Panc1 (cell line): ENCODE data around the gene SLC12A4. TPM values are rescaled to one million over a fixed set of nuclear protein-coding genes. Genes with fewer than 3 reads are reported as not detected.
"Not testable (repeated sequence)": the region's sequence is repeated elsewhere in the genome, so short reads cannot be mapped to it uniquely, and the experiment has no call there.

Source experiments
- ATAC-seq: fragments of 200-7000 bp; cut with Tn5 transposase; 2 replicates; pipeline ENCODE4 v1.9.1; 2020; ENCODE audit warnings: mild to moderate bottlenecking, moderate library complexity
- BruUV-seq: library from RNA; stranded (reverse); fragments of 400-500 nt; replicated peaks from 2 replicates; lab custom pipeline; 2021; lab: Mats Ljungman, UMichigan
- CTCF ChIA-PET: fragments of 300-600 bp; sonication (Branson Sonifier 250); formaldehyde crosslinking; loops from one replicate; lab custom pipeline; 2022; ENCODE audit warnings: antibody characterized with exemption; lab: Charles Lee
- POLR2A ChIA-PET: fragments of 300-600 bp; sonication (Branson Sonifier 250); formaldehyde crosslinking; loops from one replicate; lab custom pipeline; 2022; ENCODE audit warnings: antibody characterized with exemption; lab: Charles Lee
- DNase-seq: peaks from one replicate; pipeline ENCODE4 v3.0.0-alpha.2; 2010; ENCODE audit warnings: low read depth, low spot score
- H3K27ac ChIP-seq: 2 replicates; pipeline ENCODE4 v1.5.1; 2011; ENCODE audit warnings: mild to moderate bottlenecking, low read length, inconsistent platforms
- H3K27me3 ChIP-seq: fragments of 200-500 bp; sonication (Bioruptor generic); 2 replicates; pipeline ENCODE4 v1.6.0; 2014; ENCODE audit warnings: low read length, inconsistent platforms; ENCODE audit not compliant: control insufficient read depth, insufficient read depth
- H3K36me3 ChIP-seq: fragments of 200-500 bp; sonication (Bioruptor generic); 2 replicates; pipeline ENCODE4 v1.5.1; 2014; ENCODE audit warnings: inconsistent platforms, mild to moderate bottlenecking, low read length, moderate library complexity; ENCODE audit not compliant: control insufficient read depth, insufficient read depth
- H3K4me1 ChIP-seq: 2 replicates; pipeline ENCODE4 v1.5.1; 2011; ENCODE audit warnings: inconsistent platforms, mild to moderate bottlenecking, low read length, moderate library complexity; ENCODE audit not compliant: control insufficient read depth, insufficient read depth
- H3K4me3 ChIP-seq, 2 experiments: 2 replicates each; pipeline ENCODE4 v1.5.1; 2011 to 2012; ENCODE audit warnings: low read depth in 2 of 2, low read length in 2 of 2, mild to moderate bottlenecking in 2 of 2, inconsistent platforms in 1 of 2, moderate library complexity in 1 of 2
- H3K9me3 ChIP-seq: fragments of 200-500 bp; sonication (Bioruptor generic); 2 replicates; pipeline ENCODE4 v1.5.1; 2014; ENCODE audit warnings: low read depth, mild to moderate bottlenecking, inconsistent platforms, low read length, moderate library complexity; ENCODE audit not compliant: control insufficient read depth, insufficient read depth
- CTCF ChIP-seq: fragments of 450-650 bp; IDR thresholded peaks from 2 replicates; pipeline ENCODE4 v1.5.1; 2017; ENCODE audit warnings: mild to moderate bottlenecking
- POLR2AphosphoS5 ChIP-seq: IDR thresholded peaks from 2 replicates; pipeline ENCODE4 v1.6.1; 2012; ENCODE audit warnings: mild to moderate bottlenecking, low read depth, low read length, moderate library complexity
- REST ChIP-seq, 2 experiments: IDR thresholded peaks; 2 replicates each; pipeline ENCODE4 v1.6.1; 2011 to 2012; ENCODE audit warnings: low read depth in 2 of 2, control low read depth in 1 of 2, low read length in 1 of 2, mild to moderate bottlenecking in 1 of 2, moderate library complexity in 1 of 2; ENCODE audit not compliant: insufficient read depth in 1 of 2
- SIN3A ChIP-seq: IDR thresholded peaks from 2 replicates; pipeline ENCODE4 v1.6.1; 2012; ENCODE audit warnings: low read depth, mild to moderate bottlenecking, low read length, moderate library complexity, borderline replicate concordance; ENCODE audit not compliant: insufficient read depth
- TCF7L2 ChIP-seq: IDR thresholded peaks from 2 replicates; pipeline ENCODE4 v1.6.1; 2011; ENCODE audit warnings: mild to moderate bottlenecking, low read depth, low read length, inconsistent platforms
- in situ Hi-C: cut with HindIII; loops from 2 replicates; pipeline ENCODE4 v1.10.0; 2016; ENCODE audit warnings: low sequenced_read_pairs, low pct_unique_long_range_greater_than_20kb
- intact Hi-C: fragments of 100-400 bp; cut with micrococcal nuclease; formaldehyde crosslinking; loops from one replicate; pipeline ENCODE4 v1.10.0; 2022; ENCODE audit not compliant: unreplicated experiment
- total RNA-seq: library from RNA; stranded (reverse); gene quantifications from one replicate; pipeline ENCODE4 v1.2.1, GENCODE V29; 2021; ENCODE audit not compliant: unreplicated experiment

The SLC12A4 gene
- total RNA-seq, 1 experiment from 2014 or later: 31.8 TPM

DNA sequence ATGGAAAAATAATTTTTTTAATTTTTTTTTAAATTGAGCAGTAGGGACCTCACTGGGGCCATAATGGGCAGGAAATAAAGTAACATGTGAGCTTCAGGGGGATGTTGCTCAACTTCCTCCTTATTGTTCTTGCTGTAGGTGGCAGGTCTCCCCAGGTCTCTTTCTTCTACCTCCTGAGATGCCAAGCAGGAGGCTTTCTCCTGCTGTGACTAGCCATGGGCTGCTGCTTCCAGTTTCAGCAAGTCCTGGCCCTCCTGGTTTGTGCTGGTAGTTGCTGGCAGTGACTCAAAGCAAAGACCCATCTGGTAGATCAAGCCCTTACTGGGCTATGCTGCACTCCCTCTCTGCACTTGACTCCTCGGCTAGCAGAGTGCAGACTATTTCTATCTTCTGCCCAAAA, 45.0 kb upstream of the SLC12A4 start:
- Histone ChIP-seq H3K4me3 (no peak overlapping the region), H3K36me3 (no peaks in the 10 kb centered on the region), H3K9me3 (no peaks in the 10 kb centered on the region), H3K27me3 (no peaks in the 10 kb centered on the region), H3K4me1 (no peaks in the 10 kb centered on the region), H3K27ac (no peak overlapping the region)
- POLR2A ChIA-PET: no interaction called here
- TF ChIP-seq REST (IDR thresholded peaks at IDR 0.05; ENCODE audit: insufficient read depth in 1 of 2, low read depth in 2 of 2, low read length in 1 of 2): no peak
- TF ChIP-seq SIN3A: no peak
- TF ChIP-seq POLR2AphosphoS5: no peak
- TF ChIP-seq TCF7L2: no peak
- no peak for TF ChIP-seq CTCF
- no peak for ATAC-seq
- DNase-seq: no peak
- in situ Hi-C loops (no loop called here), intact Hi-C loops (no loop called here)
- CTCF ChIA-PET: no interaction called here
- no TSS peak for BruUV-seq

DNA sequence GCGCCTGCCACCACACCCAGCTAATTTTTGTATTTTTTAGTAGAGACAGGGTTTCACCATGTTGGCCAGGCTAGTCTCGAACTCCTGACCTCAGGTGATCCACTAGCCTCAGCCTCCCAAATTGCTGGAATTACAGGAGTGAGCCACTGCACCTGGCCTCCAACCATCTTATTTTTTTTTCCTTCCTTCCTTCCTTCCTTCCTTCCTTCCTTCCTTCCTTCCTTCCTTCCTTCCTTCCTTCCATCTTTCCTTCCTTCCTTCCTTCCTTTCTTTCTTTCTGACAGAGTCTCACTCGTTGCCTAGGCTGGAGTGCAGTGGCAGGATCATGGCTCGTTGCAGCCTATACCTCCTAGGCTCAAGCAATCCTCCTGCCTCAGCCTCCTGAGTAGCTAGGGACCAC, 41.4 kb upstream of the SLC12A4 start:
- H3K4me1 ChIP-seq, H3K36me3 ChIP-seq, H3K4me3 ChIP-seq, intact Hi-C loops, ATAC-seq, BruUV-seq, H3K27ac ChIP-seq, DNase-seq, H3K9me3 ChIP-seq, in situ Hi-C loops, POLR2A ChIA-PET, H3K27me3 ChIP-seq: not testable (repeated sequence)
- CTCF ChIA-PET: interaction anchor here (0.7 to 0.8 kb wide), 2 partner anchors 167 to 467 kb away, joined by 3 to 5 read pairs; no protein-coding TSS in a partner anchor

DNA sequence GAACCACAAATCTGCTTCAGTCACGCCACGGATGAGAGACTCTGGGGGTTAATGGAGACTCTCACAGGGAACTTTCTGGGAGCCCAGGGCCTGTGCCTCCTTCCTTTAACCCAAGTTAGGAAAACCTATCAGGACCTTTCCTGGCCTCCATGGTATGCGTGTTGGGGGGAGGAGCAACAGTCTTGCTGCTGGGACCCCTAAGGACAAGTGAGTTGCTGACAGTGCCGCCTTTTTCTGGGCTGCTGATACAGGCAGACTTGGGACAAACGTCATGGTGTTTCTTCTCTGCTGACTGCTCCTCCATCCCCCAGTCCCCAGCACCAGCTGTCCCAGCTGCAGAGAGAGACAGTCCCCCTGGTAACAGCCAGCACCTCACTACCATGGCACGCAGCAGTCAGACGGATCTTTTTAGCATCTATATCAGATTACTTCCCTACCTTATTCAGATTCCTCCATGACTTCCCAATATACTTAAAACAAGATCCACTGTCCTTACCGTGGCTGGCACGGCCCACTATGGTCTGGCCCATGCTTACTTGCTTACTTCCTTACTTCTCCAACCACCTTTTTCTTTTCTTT, 40.8 kb upstream of the SLC12A4 start:
- Histone ChIP-seq H3K4me1 (no peaks in the 10 kb centered on the region), H3K27me3 (no peaks in the 10 kb centered on the region), H3K27ac (no peak overlapping the region), H3K9me3 (no peaks in the 10 kb centered on the region), H3K4me3 (no peak overlapping the region), H3K36me3 (no peaks in the 10 kb centered on the region)
- intact Hi-C loops (no loop called here), in situ Hi-C loops (no loop called here)
- BruUV-seq: no TSS peak
- no peak for DNase-seq
- CTCF ChIA-PET: interaction anchor here (0.7 to 0.8 kb wide), 2 partner anchors 166 to 466 kb away, joined by 3 to 5 read pairs; no protein-coding TSS in a partner anchor
- TF ChIP-seq CTCF: no peak
- TF ChIP-seq REST (IDR thresholded peaks at IDR 0.05; ENCODE audit: insufficient read depth in 1 of 2, low read depth in 2 of 2, low read length in 1 of 2): no peak
- no peak for TF ChIP-seq TCF7L2
- no peak for TF ChIP-seq SIN3A
- ATAC-seq: no peak
- POLR2A ChIA-PET: no interaction called here
